ENCODE measurements around the gene SRPX2.

SRPX2 gene, protein sequence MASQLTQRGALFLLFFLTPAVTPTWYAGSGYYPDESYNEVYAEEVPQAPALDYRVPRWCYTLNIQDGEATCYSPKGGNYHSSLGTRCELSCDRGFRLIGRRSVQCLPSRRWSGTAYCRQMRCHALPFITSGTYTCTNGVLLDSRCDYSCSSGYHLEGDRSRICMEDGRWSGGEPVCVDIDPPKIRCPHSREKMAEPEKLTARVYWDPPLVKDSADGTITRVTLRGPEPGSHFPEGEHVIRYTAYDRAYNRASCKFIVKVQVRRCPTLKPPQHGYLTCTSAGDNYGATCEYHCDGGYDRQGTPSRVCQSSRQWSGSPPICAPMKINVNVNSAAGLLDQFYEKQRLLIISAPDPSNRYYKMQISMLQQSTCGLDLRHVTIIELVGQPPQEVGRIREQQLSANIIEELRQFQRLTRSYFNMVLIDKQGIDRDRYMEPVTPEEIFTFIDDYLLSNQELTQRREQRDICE

DNA sequence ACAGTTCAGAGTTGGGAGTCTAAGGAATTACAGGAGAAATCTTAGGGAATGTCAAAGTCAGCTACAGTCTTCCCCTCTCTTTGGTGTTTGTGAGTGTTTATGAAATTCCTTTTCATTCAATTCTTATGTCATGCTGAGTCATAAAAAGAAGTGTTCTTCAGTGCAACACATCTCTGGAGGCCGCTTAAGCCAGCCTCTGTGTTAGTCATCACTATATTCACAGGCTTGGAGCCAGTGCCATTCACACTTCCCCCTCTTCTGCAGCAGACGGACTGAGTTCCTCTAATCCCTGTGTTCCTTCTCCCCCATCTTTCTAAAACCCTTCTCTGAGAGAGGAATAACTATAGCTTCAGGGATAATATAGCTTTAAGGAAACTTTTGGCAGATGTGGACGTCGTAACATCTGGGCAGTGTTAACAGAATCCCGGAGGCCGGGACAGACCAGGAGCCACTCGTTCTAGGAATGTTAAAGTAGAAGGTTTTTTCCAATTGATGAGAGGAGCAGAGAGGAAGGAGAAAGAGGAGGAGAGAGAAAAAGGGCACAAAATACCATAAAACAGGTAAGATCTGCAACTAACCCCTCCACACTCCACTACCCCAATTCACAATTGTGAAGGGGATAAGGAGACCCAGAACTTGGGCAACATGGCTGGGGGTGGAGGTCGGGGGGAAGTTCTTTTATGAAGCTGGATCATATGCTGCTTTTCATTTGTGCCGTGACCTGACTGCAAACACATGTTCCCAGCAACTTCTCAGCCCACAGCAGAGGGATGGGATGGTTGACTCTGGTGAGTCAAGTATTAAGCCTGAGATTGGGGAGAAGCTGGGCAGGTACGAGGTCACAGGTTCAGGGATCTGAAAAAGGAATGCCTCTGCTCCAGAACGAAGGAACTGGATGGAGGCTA lies at the start of gene SRPX2:
Gene SRPX2, plus strand, starts transcription at position 244 of the 905 bp plus-strand sequence. CDS start 2,124 bp downstream, outside the sequence.
- DNase-seq, result no peak

DNA sequence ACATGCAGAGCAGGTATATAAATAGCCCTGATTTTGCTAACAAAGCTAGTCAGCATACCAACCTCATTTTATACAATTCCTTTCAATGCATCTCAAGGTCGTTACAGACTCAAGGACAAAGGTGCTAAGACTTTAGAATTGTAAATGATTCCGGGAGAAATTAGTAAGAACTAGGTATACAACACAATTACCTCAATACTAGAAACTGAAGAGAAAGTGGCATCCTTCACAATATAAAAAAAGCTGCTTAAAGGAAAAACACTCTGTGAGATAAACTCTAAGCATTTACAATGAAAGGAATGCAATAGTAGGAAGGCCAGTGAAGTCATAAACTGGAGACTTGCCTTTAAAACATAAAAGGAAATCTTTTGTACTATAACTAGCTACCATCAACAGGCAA lies 47.4 kb upstream of the SRPX2 start:
- DNase-seq, result no peak

DNA sequence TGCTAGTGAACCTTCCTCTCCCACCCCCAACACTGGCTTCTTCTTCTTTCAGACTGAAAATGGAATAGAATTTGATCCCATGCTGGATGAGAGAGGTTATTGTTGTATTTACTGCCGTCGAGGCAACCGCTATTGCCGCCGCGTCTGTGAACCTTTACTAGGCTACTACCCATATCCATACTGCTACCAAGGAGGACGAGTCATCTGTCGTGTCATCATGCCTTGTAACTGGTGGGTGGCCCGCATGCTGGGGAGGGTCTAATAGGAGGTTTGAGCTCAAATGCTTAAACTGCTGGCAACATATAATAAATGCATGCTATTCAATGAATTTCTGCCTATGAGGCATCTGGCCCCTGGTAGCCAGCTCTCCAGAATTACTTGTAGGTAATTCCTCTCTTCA lies 44.5 kb upstream of the SRPX2 start:
- DNase-seq, result no peak

GRCh38 chrX:100600340-100600739 lies 43.7 kb upstream of the SRPX2 start:
- DNase-seq, result no peak

- no peak for DNase-seq
Observed at GRCh38 chrX:100600758-100601157, 43.2 kb upstream of the SRPX2 start.

DNA sequence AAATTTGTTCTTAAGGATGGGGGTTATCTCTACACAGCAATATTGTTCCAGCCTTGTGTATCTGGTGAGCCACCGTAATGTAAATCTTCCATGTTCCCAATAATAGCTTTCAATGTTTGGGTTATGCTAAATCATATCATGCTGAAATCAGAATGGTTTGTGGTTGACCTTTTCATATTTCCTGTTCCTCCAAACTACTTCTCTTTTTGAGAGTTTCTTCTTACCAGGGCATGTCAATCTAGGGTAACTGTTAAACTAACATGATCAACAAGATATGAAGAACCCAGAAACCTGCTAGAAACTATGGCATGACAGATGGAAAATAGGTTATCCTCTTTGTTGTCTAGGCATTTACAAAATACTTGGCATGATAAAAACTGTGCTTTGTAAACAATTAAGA lies 37.2 kb upstream of the SRPX2 start:
- DNase-seq, result no peak

DNA sequence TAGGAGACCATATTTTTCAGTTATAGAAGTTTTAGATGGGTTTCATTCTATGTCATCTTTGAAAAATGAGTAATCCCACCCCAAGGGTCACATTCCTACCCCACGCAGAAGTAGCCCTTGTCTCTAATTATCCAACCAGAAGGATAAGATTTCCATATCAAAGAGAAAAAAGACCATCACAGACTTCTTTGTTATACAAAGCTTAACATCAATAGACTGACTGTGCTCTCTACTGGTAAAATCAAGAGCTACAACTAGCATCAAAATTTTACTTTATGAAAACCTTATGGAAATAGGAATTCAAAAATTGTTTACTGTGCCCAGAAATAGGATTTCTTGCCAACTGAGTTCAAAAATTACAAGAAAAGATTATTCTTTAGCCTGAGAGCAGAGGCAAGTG lies 34.4 kb upstream of the SRPX2 start:
- DNase-seq, result no peak

DNA sequence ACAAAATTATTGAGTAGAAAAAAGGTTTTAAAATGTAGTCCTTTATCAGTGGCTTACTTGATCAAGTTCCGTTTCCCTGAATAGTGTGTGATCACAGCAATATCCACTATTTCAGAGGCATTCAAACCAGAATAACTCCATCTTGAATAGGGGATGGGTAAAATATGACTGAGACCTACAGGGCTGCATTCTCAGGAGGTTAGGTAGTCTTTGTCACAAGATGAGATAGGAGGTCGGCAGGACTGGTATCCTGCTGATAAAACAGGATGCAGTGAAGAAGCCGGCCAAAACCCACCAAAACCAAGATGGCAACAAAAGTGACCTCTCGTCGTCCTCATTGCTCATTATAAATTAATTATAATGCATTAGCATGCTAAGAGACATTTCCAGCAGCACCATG lies 32.0 kb upstream of the SRPX2 start:
- DNase-seq, result no peak

DNA sequence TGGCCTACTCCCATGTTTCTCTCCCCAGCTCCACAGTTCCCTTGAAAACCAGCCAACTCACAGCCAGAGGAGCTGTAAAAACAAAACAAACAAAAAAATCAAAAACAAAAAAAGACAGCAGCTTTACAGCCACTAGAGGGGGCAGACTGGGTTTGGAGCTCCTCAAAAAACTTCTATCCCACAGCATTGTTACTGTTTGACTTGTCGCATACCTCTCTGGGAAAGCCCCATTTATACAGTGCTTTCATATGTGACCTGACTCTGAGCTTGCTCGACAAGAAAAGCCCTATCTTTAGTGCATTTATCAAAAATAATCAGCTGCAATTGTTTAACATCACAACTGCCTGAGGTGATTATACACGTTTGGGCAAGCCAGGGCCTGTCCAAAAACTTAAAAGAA lies 29.0 kb upstream of the SRPX2 start:
- no peak for DNase-seq

DNA sequence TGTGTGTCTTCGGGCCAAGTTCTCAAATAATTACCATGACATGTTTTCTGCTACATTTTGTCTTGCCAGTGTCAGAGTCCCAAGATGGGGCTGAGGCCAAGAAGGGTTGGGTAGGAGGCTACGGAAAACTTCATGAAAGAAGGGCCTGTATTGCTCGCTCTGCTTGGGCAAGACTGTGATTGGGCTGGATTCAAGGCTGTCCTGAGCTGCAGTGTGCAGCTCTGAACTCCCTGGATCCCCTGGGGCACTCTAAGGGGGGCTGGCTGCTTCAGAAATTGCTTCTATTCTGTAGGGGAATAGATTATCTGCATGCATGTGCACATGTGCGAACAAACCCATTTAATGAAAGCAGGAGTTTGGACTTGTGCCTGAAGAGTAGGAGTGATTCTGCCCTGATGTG lies 21.0 kb upstream of the SRPX2 start:
- no peak for DNase-seq

- no peak for DNase-seq
Observed at GRCh38 chrX:100625985-100626491, 18.0 kb upstream of the SRPX2 start.

DNA sequence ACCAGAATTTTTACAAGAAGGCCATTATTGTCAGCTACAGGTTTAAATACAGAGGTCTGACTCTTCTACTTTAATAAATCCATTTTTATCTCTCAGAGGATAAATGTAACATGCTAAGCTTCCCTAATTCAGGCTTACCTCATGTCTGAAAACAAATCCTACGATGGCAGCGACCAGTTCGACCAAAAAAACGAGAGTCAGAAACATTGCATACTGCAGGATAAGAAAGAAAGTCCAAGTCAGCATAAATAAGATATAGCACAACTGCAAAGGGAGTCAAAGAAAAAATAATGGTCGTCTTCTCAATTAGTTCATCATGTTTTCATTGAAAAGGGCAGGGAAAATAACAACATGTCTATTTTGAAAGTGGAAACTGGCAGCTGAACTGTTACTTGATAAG lies 9.0 kb upstream of the SRPX2 start:
- no peak for DNase-seq

GRCh38 chrX:100635989-100636320 lies 8.0 kb upstream of the SRPX2 start:
- DNase-seq, result no peak

- no peak for DNase-seq
Observed at GRCh38 chrX:100636321-100636991, 7.5 kb upstream of the SRPX2 start, which contains the start of gene TSPAN6. TSPAN6 (minus strand) TSS chrX:100636806; CDS start chrX:100636694, 112 bp downstream.

- no peak for DNase-seq
Observed at GRCh38 chrX:100642290-100642689, 1.7 kb upstream of the SRPX2 start.

GRCh38 chrX:100643212-100643611 lies 787 bp upstream of the SRPX2 start:
- no peak for DNase-seq

DNA sequence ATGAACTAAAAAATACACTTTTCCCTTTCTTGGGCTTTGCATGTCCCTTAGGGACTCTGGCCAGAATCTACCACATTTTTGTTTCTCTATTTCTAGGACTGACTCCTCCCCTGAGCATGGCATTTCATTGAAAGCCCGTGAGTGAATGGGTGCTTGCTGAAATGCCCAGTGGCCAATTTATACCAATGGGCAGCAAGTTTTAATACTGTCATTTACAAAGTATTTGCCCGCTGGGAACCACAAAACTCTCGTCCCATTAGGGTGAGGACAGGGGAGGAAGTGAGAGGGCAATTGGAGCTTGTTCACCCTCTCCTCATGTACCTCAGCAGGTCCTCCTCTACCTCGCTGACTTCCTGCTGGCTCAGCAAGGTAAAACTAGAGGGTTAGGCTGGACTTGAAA lies 1.1 kb downstream of the SRPX2 start:
- DNase-seq, result no peak

- no peak for DNase-seq
Observed at GRCh38 chrX:100647095-100647494, 3.1 kb downstream of the SRPX2 start.

GRCh38 chrX:100647739-100648138 lies 3.7 kb downstream of the SRPX2 start:
- DNase-seq, result no peak

DNA sequence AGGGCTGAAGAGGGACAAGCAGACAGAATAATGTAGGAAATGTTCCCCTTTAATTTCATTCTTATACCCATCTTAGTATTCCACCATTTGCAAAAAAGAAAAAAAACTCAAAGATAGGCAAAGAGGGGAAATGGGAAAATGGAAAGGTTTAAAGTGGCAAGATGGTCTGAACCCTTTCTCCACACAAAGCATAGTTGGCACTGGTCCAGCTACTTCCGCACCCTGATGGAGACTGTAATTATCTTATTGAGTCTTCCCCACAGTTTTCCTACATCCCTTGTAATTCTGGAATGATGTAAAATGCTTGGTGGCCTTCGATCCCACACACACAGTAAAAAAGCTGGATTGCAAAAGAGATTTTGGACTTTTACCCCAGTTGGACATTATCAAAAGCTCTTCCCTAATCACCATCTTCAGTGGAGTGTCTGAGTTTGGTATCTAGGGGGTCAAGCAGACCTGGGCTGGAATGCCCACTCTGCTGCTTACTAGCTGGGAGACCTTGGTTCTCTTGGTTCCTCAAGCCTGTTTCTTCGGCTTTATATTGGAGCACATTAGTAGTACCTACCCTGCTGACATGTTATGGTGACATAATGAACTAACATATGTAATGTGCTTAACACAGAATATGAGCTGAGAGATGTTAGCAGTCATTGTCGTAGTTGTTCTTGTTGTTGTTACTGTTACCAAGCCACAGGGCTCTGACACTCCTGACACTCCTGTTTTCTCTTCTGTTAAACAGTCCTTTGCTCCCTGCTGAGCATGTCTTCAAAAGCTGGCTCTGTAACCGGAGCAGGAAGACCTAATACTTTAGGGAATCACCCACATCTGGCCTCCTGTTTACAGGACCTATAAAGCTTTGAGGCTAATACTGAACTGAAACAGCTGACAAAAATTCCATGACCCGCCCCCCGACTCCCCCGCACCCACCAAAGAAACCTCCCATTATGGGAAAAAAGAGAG lies 4.7 kb downstream of the SRPX2 start:
- DNase-seq, result no peak

- no peak for DNase-seq
Observed at GRCh38 chrX:100649550-100650356, 5.8 kb downstream of the SRPX2 start.

Data from NCI-H1417 treated with DMSO at 0.1 percent for 48 hours (cell line).